GM23338 (cell line): ENCODE measurements around the gene DTD1. TPM values are rescaled to one million over a fixed set of nuclear protein-coding genes. Genes with fewer than 3 reads are reported as not detected.

ENCODE experiments used
- ATAC-seq: fragments of 200-7000 bp; cut with Tn5 transposase; 3 replicates; pipeline ENCODE4 v1.9.1; 2020
- DNase-seq: peaks from one replicate; pipeline ENCODE4 v3.0.0-alpha.2; 2015; ENCODE audit warnings: low spot score
- H2AFZ ChIP-seq: fragments of 200-600 bp; sonication (generic); 2 replicates; pipeline ENCODE4 v1.8.0; 2016; ENCODE audit warnings: antibody characterized with exemption, mild to moderate bottlenecking, moderate library complexity
- H3F3A ChIP-seq: fragments of 200-600 bp; sonication (generic); replicated peaks from 2 replicates; pipeline ENCODE4 v1.8.0; 2017; ENCODE audit warnings: antibody characterized with exemption, mixed run types, low read depth
- H3K27ac ChIP-seq: fragments of 200-600 bp; sonication (generic); 2 replicates; pipeline ENCODE4 v1.6.1; 2016; ENCODE audit warnings: low read depth
- H3K27me3 ChIP-seq: fragments of 200-600 bp; sonication (generic); 2 replicates; pipeline ENCODE4 v1.8.0; 2016; ENCODE audit warnings: mild to moderate bottlenecking, mixed run types, moderate library complexity; ENCODE audit not compliant: insufficient read depth
- H3K36me3 ChIP-seq: fragments of 200-600 bp; sonication (generic); 2 replicates; pipeline ENCODE4 v1.8.0; 2016; ENCODE audit warnings: mild to moderate bottlenecking; ENCODE audit not compliant: insufficient read depth
- H3K4me1 ChIP-seq: fragments of 200-600 bp; sonication (generic); 2 replicates; pipeline ENCODE4 v1.8.0; 2016; ENCODE audit warnings: mild to moderate bottlenecking, moderate library complexity; ENCODE audit not compliant: insufficient read depth
- H3K4me2 ChIP-seq: fragments of 200-600 bp; sonication (generic); 2 replicates; pipeline ENCODE4 v1.7.1; 2017; ENCODE audit warnings: mixed run types
- H3K4me3 ChIP-seq: fragments of 200-600 bp; sonication (generic); 2 replicates; pipeline ENCODE4 v1.6.1; 2016; ENCODE audit warnings: mixed run types
- H3K79me2 ChIP-seq: fragments of 200-600 bp; sonication (generic); replicated peaks from 2 replicates; pipeline ENCODE4 v1.8.0; 2017; ENCODE audit warnings: mild to moderate bottlenecking; ENCODE audit not compliant: insufficient read depth
- H3K9me2 ChIP-seq: fragments of 200-600 bp; sonication (generic); 2 replicates; pipeline ENCODE4 v1.8.0; 2017; ENCODE audit not compliant: insufficient read depth
- H4K20me1 ChIP-seq: fragments of 200-600 bp; sonication (generic); replicated peaks from 2 replicates; pipeline ENCODE4 v1.8.0; 2017; ENCODE audit warnings: mild to moderate bottlenecking; ENCODE audit not compliant: insufficient read depth
- H3K27ac Mint-ChIP-seq: 2 replicates; pipeline ENCODE4 v1.8.0; 2020; ENCODE audit warnings: inconsistent platforms, mild to moderate bottlenecking, moderate library complexity, mixed read lengths
- H3K27me3 Mint-ChIP-seq: 3 replicates; pipeline ENCODE4 v1.8.0; 2022; ENCODE audit warnings: low read depth, mild to moderate bottlenecking, moderate library complexity, mixed read lengths, inconsistent platforms; ENCODE audit not compliant: insufficient read depth, poor library complexity
- H3K36me3 Mint-ChIP-seq: 3 replicates; pipeline ENCODE4 v1.8.0; 2021; ENCODE audit warnings: low read depth, mild to moderate bottlenecking, inconsistent platforms, moderate library complexity, mixed read lengths
- H3K4me1 Mint-ChIP-seq: 3 replicates; pipeline ENCODE4 v1.8.0; 2020; ENCODE audit warnings: mild to moderate bottlenecking, inconsistent platforms, mixed read lengths
- H3K4me3 Mint-ChIP-seq: 3 replicates; pipeline ENCODE4 v1.8.0; 2021; ENCODE audit warnings: moderate library complexity, mild to moderate bottlenecking, inconsistent platforms, mixed read lengths
- H3K9me3 Mint-ChIP-seq: 3 replicates; pipeline ENCODE4 v1.8.0; 2020; ENCODE audit warnings: moderate library complexity, mild to moderate bottlenecking, inconsistent platforms, mixed read lengths
- CTCF ChIP-seq, 2 experiments: fragments of 200-600 bp in 1 of 2; sonication (generic) in 1 of 2; conservative IDR thresholded peaks; 2 replicates each; pipeline versions ENCODE4 v1.5.1 to v1.6.1; 2016 to 2017; ENCODE audit warnings: antibody characterized with exemption in 2 of 2, low read depth in 2 of 2, mild to moderate bottlenecking in 2 of 2, moderate library complexity in 1 of 2
- EZH2phosphoT487 ChIP-seq: fragments of 200-600 bp; sonication (generic); IDR thresholded peaks from one replicate; pipeline ENCODE4 v1.8.1; 2018; ENCODE audit warnings: antibody characterized with exemption; ENCODE audit not compliant: unreplicated experiment
- JUNB ChIP-seq: IDR thresholded peaks from one replicate; pipeline ENCODE4 v1.6.1; 2016; ENCODE audit warnings: antibody characterized with exemption; ENCODE audit not compliant: unreplicated experiment
- NANOG ChIP-seq: IDR thresholded peaks from 2 replicates; pipeline ENCODE4 v1.6.1; 2016; ENCODE audit warnings: antibody characterized with exemption, borderline replicate concordance
- POLR2AphosphoS5 ChIP-seq: IDR thresholded peaks from 2 replicates; pipeline ENCODE4 v1.6.1; 2016; ENCODE audit warnings: antibody characterized with exemption, low read depth
- REST ChIP-seq: IDR thresholded peaks from one replicate; pipeline ENCODE4 v1.6.1; 2018; ENCODE audit warnings: antibody characterized with exemption; ENCODE audit not compliant: unreplicated experiment
- STAT1 ChIP-seq: IDR thresholded peaks from one replicate; pipeline ENCODE4 v1.6.1; 2016; ENCODE audit warnings: antibody characterized with exemption; ENCODE audit not compliant: unreplicated experiment
- ZNF114 ChIP-seq: fragments of 250-450 bp; sonication (Bioruptor Pico); IDR thresholded peaks from 2 replicates; pipeline ENCODE4 v1.5.0; 2020; ENCODE audit warnings: mild to moderate bottlenecking, moderate library complexity
- ZNF331 ChIP-seq: fragments of 250-450 bp; sonication (Bioruptor Pico); IDR thresholded peaks from 2 replicates; pipeline ENCODE4 v1.5.0; 2020; ENCODE audit warnings: low read depth, mild to moderate bottlenecking, moderate library complexity
- ZNF462 ChIP-seq: fragments of 250-450 bp; sonication (Bioruptor Pico); IDR thresholded peaks from 2 replicates; pipeline ENCODE4 v1.5.0; 2020; ENCODE audit warnings: mild to moderate bottlenecking, moderate library complexity
- polyA plus RNA-seq: library from polyadenylated mRNA; unstranded; fragments of >200 nt; fragmentation: Nextera tagmentation; extraction: Ambion mirVana; gene quantifications from 2 replicates; pipeline ENCODE4 v1.2.1, GENCODE V29; 2016
- total RNA-seq: library from RNA; depleted of rRNA; stranded (reverse); fragments of >200 nt; shearing (Covaris generic); gene quantifications from 2 replicates; pipeline ENCODE4 v1.2.3, GENCODE V29; 2014

DTD1 gene
- total and polyA plus RNA-seq, 2 experiments from 2014 or later: 69.8 to 74.0 TPM

- TF ChIP-seq REST: no peak
- TF ChIP-seq POLR2AphosphoS5: no peak
- no peak for TF ChIP-seq JUNB
- no peak for TF ChIP-seq ZNF331
- no peak for TF ChIP-seq STAT1
Observed at GRCh38 chr20:18705490-18705889, 117.6 kb downstream of the DTD1 start (continued).

- Histone ChIP-seq H3K4me3 (no peak overlapping the region), H3F3A (no peaks in the 10 kb centered on the region), H3K27me3 (no peaks in the 10 kb centered on the region), H3K4me1 (no peaks in the 10 kb centered on the region; the same call in 1 of the 2 replicates), H2AFZ (no peak overlapping the region), H3K36me3 (no peaks in the 10 kb centered on the region), H3K4me2 (no peak overlapping the region), H3K9me2 (0 out of 2 replicates have a peak, but pooled peaks cover 7% of the 10 kb centered on the region), H3K79me2 (no peaks in the 10 kb centered on the region), H4K20me1 (no peaks in the 10 kb centered on the region), H3K27ac (no peak overlapping the region)
- H3K9me3 Mint-ChIP-seq: no peaks in the 10 kb centered on the region
- no peak overlapping the region for H3K27ac Mint-ChIP-seq
- no peaks in the 10 kb centered on the region for H3K36me3 Mint-ChIP-seq
- DNase-seq (no peak), ATAC-seq (no peak)
- no peaks in the 10 kb centered on the region for H3K27me3 Mint-ChIP-seq
- H3K4me3 Mint-ChIP-seq: no peak overlapping the region
- H3K4me1 Mint-ChIP-seq: peaks cover 9% of the 10 kb centered on the region; the same call in 2 of the 3 replicates
- TF ChIP-seq ZNF331: no peak
- no peak for TF ChIP-seq JUNB
- TF ChIP-seq ZNF462 (CRISPR knock-in tag): no peak
- no peak for TF ChIP-seq NANOG
- TF ChIP-seq ZNF114 (CRISPR knock-in tag): no peak
- no peak for TF ChIP-seq REST
- TF ChIP-seq EZH2phosphoT487: no peak
- TF ChIP-seq CTCF (conservative IDR thresholded peaks at IDR 0.05; ENCODE audit: low read depth in 2 of 2): no peak
- no peak for TF ChIP-seq POLR2AphosphoS5
Observed at GRCh38 chr20:18705910-18706309, 118.1 kb downstream of the DTD1 start.
